ENCODE data around the gene NREP.
"Not testable (repeated sequence)": the region's sequence is repeated elsewhere in the genome, so short reads cannot be mapped to it uniquely, and the experiment has no call there.

The NREP gene

DNA sequence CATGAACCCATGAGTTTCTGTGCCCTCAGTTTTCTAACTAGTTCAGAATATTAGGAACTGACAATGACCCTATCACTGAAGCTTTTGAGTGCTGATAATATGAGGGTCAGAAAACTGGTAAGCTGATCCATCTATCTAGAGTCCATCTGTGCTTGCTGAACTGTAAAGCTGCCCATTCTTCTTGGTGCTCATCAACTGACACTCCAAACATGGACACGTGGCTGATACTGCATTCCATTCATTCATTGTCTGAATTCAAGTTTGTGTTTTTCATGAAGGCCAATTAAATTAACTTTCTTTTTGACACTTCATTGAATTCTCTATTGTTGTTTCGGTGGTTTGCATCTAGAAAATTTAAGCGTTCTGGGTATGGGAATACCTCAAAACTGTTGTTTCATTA is 17.6 kb downstream of the NREP start:
- DNase-seq (ENCODE audit: low spot score) = no peak

GRCh38 chr5:111738118-111738517 is 18.9 kb downstream of the NREP start:
- peak; percentile 47 for DNase-seq (ENCODE audit: low spot score)

- DNase-seq (ENCODE audit: low spot score) = no peak
Measured at GRCh38 chr5:111737716-111738115, 19.3 kb downstream of the NREP start.

GRCh38 chr5:111735583-111736270 is 21.3 kb downstream of the NREP start:
- DNase-seq (ENCODE audit: low spot score) = peak; percentile 83

GRCh38 chr5:111734597-111734996 is 22.4 kb downstream of the NREP start:
- no peak for DNase-seq (ENCODE audit: low spot score)

DNA sequence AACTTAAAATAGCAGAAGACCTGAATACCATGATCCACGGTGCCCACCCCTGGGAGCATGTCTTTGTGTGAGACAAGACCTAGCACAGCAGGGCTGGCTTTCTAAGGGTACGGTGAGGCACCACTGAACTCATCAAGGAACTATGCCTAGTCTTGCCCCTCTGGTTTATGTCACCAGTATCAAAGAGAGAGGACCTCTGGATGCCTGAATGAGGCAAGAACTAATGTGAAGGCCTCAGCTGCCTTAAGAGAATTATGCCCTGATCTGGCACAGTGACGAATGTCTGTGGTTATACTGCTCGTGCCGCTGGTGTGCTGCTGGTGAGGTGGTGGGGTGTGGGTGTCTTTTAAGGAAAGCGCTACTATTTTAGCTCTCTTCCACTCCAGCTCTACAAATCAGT is 23.0 kb downstream of the NREP start:
- peak; percentile 70 for DNase-seq (ENCODE audit: low spot score)

GRCh38 chr5:111733571-111733970 is 23.4 kb downstream of the NREP start:
- no peak for DNase-seq (ENCODE audit: low spot score)

DNA sequence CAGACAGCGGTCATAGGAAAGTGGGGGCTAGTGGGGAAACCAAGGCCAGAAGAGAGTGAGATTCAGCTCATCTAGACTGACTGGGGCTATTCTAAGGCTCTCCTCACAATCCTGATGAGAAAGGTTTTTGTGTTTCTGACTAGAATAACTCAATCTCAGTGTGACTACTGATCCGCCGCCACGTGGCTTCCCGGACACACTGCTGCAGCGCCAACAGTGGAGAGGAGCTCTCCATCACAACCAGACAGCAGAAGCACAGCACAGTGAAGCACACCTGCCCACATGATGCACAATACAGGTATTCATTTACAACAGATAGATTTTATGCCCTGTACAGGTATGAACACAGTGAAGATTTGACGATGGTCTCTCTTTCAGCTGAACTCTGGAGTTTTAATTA is 25.4 kb downstream of the NREP start:
- DNase-seq (ENCODE audit: low spot score) = no peak

- no peak for DNase-seq (ENCODE audit: low spot score)
Measured at GRCh38 chr5:111730659-111731382, 26.2 kb downstream of the NREP start.

DNA sequence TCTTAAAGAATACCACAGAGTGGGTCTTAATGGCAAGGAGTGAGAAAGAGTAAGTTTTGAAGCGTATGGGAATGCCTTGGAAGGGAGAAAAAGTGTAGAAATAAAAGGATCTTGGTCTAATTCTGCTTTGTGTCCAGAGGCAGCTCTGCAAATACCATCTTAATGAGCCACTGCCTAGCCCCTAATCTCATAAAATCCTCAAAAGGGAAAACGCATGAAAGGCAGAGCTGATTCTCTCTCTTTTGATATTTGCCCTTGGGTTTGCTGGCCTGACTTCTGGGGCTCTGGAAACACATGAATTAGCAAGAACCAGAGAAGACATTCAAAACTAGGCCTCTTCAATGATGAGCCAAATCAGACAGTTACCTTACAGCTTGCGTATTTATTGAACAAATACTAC is 28.1 kb downstream of the NREP start:
- no peak for DNase-seq (ENCODE audit: low spot score)

DNA sequence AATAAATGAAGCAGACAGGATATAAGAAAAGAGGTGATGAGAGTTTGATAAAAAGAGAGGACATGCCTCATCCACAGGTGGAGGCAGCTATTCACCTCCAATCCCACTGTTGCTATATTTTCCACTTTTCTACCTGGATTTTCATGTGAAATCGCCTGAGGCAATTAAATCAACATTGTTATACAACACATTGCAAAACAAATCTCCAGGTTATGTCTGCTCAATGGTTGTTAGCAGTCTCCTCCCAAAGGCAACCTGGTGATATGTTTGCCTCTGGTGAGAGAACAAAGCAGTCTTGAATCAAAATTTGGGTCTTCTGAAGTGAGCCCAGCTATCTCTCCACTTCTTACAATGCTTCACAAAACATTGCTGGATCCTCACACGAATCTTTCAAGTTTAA is 30.0 kb downstream of the NREP start:
- DNase-seq (ENCODE audit: low spot score) = no peak

- no peak for DNase-seq (ENCODE audit: low spot score)
Measured at GRCh38 chr5:111722140-111722539, 34.9 kb downstream of the NREP start.

GRCh38 chr5:111720333-111720890 is 36.6 kb downstream of the NREP start:
- DNase-seq (ENCODE audit: low spot score) = no peak

GRCh38 chr5:111719773-111720172 is 37.2 kb downstream of the NREP start:
- no peak for DNase-seq (ENCODE audit: low spot score)

- not testable (repeated sequence) for DNase-seq (ENCODE audit: low spot score)
Measured at GRCh38 chr5:111716789-111717188, 40.2 kb downstream of the NREP start.

- DNase-seq (ENCODE audit: low spot score) = no peak
Measured at GRCh38 chr5:111707630-111708164, 49.3 kb downstream of the NREP start.

GRCh38 chr5:111706345-111706744 is 50.6 kb downstream of the NREP start:
- no peak for DNase-seq (ENCODE audit: low spot score)

DNA sequence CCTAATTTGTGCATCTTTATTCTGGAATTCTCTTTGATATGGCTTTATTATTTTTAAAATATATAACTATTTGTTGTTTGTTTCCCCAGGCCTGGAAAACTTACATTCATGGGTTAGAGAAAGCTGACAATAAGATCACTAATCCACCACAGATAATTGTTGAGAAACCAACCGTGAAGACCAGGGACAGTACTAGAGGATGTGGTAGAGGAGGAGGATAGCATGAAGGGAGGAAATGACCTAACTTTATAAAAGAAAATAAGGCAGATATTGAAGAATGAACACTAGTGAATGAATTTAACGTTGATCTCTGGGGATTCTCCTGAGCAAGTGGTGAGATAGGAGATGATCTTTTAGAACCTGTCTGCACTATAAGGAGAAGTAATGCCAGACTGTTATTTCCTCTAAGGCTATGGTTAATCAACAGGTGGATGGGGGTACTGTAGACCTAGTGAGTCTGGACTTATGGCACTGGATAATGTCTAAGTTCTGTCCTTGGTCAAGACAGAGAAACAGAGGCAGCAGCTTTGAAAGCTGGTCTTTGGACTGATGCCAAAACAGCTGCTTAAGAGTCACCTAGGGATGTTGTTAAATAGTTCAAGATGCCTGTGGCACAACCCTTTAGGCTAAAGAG is 52.4 kb downstream of the NREP start:
- peak; percentile 40 for DNase-seq (ENCODE audit: low spot score)

DNA sequence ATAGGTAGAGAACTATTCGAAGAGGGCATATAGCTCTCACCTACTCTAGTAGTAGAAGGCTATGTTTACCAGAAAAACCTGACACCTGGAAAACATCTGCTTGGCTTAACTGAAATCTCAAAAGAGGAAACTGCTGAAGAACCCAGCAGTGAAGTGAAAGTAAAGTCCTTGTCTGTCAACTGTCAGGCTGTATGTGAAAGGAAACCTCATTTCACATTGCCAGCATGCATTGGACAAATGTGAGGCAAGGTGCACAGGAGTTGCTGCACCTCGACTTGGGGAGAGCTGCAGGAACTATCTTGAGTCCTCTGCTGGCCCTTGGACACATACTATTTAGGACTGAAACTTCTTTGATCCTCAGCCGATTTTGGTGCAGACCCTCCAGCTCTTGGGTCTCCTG is 53.3 kb downstream of the NREP start:
- DNase-seq (ENCODE audit: low spot score) = no peak

GRCh38 chr5:111699976-111700375 is 57.0 kb downstream of the NREP start:
- peak; percentile 40 for DNase-seq (ENCODE audit: low spot score)

DNA sequence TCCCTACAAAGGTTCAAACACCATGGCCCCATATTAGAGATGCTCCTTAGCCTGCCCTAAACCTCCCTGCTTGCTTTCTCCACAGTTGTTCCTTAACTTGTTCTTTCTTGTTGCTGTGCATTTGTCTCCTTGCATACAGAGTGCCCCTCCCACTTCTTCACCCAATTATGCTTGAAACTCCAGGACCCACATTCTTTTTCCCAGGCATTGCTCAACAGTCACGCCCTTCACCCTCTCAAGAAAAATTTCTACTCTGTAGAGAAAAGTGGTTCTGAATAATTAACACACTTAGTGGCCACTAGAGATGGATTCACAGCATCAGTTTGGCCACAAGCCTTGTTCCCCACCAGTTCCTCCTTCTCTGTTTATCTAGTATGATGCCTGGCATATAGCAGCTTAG is 57.7 kb downstream of the NREP start:
- DNase-seq (ENCODE audit: low spot score) = no peak

DNA sequence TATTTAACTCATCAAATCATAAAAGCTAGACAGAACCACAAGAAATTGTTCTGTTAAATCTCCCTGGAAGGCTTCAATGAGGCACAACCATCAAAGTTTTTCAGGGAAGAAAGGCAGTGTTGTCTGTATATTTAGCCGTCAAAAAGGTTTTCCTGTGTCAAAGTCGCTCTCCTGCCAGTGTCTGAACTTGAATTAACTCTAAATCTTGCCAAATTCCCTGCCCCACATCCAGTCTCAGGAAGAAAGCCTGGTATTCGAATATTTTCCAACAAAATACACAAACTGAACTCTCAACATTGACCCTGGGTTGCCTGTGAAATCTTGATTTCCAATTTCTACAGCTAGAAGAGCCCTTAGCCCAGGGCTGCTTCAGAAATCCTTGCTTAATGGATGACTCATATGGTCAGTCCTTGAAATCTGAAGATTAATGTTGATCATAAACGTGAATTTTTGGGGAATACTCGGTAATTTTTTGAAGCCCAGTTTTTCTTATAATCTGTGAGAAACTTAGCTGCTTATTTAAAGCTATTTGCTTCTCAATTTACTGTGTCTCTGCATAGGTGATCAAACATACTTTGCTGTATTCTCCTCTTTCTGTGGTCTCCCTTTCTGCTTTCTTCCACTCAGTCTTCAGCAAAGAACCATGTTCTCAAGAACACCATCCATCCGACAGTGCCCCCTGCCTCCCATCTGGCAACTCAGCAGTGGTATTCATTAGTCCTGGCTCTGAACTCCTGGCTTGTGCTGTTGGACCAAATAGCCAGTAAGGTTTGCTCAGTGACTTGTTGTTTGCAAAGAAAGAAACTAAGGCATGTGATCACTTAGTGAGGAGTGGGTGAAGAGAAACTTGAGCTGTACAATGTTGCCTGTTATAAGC is 58.9 kb downstream of the NREP start:
- DNase-seq (ENCODE audit: low spot score) = no peak

All from kidney tubule cell (primary cell).